ENCODE results near the gene CPEB1. TPM values are rescaled to one million over a fixed set of nuclear protein-coding genes. Genes with fewer than 3 reads are reported as not detected.
"Not testable (repeated sequence)": the region's sequence is repeated elsewhere in the genome, so short reads cannot be mapped to it uniquely, and the experiment has no call there.

The CPEB1 gene
- total RNA-seq, 1 experiment from 2014 or later, result 1.0 TPM

DNA sequence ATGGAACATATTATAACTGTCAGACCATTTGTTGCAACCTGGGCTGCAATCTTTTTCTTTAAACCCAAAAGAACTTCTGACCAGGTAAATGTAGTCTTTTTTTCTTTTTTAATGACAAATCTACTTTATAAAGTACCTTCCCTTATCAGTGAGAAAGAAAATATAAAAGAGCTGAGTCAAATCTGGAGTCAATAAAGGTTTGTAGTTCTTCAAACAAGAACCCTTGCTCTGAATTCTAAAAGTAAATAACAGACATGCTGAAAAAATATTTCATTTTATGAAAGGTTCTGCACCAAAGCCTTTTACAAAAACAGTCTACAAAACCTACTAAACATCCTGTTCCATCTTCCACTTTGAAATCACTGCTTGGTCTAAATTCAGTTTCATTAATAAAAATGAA, 149.2 kb downstream of the CPEB1 start:
- not testable (repeated sequence) for H4K20me1 ChIP-seq (ENCODE audit: control insufficient read depth, insufficient read depth, insufficient read length); H3K36me3 Mint-ChIP-seq (ENCODE audit: insufficient read depth in 1 of 3, low read depth in 3 of 3); H3K56ac ChIP-seq (ENCODE audit: insufficient read length, low read depth, low read length); H3K79me2 ChIP-seq (ENCODE audit: insufficient read depth, low read length); H3K14ac ChIP-seq (ENCODE audit: insufficient read depth, low read length); H3K23me2 ChIP-seq (ENCODE audit: insufficient read length, low read depth, low read length, poor library complexity, severe bottlenecking); H4K8ac ChIP-seq (replicated peaks; ENCODE audit: insufficient read length, low read depth, low read length); H2AK5ac ChIP-seq (ENCODE audit: insufficient read length, low read length); H3K27ac Mint-ChIP-seq; H3K4me1 ChIP-seq (ENCODE audit: insufficient read depth, low read length); H3K9me3 Mint-ChIP-seq; H4K91ac ChIP-seq (ENCODE audit: insufficient read length, low read depth, low read length); H2AFZ ChIP-seq (ENCODE audit: low read length); H3K4me3 Mint-ChIP-seq; H3K18ac ChIP-seq (ENCODE audit: insufficient read length, low read depth, low read length); DNase-seq; H3T11ph ChIP-seq (ENCODE audit: low read length); H2BK120ac ChIP-seq (ENCODE audit: low read depth, low read length, poor library complexity, severe bottlenecking); H2BK15ac ChIP-seq (ENCODE audit: low read depth, low read length); H3K4me1 Mint-ChIP-seq; H2BK20ac ChIP-seq (ENCODE audit: low read depth, low read length, poor library complexity, severe bottlenecking); H3K4me2 ChIP-seq (ENCODE audit: insufficient read depth, insufficient read length, low read length); H4K5ac ChIP-seq (ENCODE audit: insufficient read length, low read depth, low read length); H3K79me1 ChIP-seq (ENCODE audit: insufficient read depth, low read depth, low read length, poor library complexity, severe bottlenecking); H3K27ac ChIP-seq (ENCODE audit: insufficient read length, low read depth, low read length); H3K9ac ChIP-seq (ENCODE audit: extremely low read depth, insufficient read length, low read length); H2BK5ac ChIP-seq (ENCODE audit: insufficient read length, low read length); H3K4ac ChIP-seq (ENCODE audit: low read depth, low read length); H3K23ac ChIP-seq (ENCODE audit: insufficient read length, low read depth, low read length); H3K9me3 ChIP-seq (ENCODE audit: control insufficient read depth, low read depth, low read length); H3K27me3 ChIP-seq (ENCODE audit: insufficient read depth, low read length); H2BK12ac ChIP-seq (ENCODE audit: insufficient read length, low read depth, low read length); H3K27me3 Mint-ChIP-seq (ENCODE audit: low read depth)

Other genes starting within 250 kb of the CPEB1 start
- gene GOLGA6L9, start 217.5 kb downstream of the CPEB1 start, total RNA-seq (2021), result 3.9 TPM in 2 replicates
- gene RPS17, start 106.9 kb downstream of the CPEB1 start, total RNA-seq (2021), result 2,597 and 2,660 TPM in 2 replicates
- 9.8 and 10.6 TPM in 2 replicates for gene AP3B2, start 62.5 kb upstream of the CPEB1 start, total RNA-seq (2021)
- gene FSD2, start 158.7 kb upstream of the CPEB1 start, total RNA-seq (2021), result not detected in 2 replicates
- gene WHAMM, start 162.3 kb upstream of the CPEB1 start, total RNA-seq (2021), result 3.0 and 3.7 TPM in 2 replicates

All from H9 (cell line).